ENCODE data around the gene CPA4. TPM values are rescaled to one million over a fixed set of nuclear protein-coding genes. Genes with fewer than 3 reads are reported as not detected.
"Not testable (repeated sequence)": the region's sequence is repeated elsewhere in the genome, so short reads cannot be mapped to it uniquely, and the experiment has no call there.

CPA4 gene
- total RNA-seq, 1 experiment from 2014 or later, result 3.1 TPM

DNA sequence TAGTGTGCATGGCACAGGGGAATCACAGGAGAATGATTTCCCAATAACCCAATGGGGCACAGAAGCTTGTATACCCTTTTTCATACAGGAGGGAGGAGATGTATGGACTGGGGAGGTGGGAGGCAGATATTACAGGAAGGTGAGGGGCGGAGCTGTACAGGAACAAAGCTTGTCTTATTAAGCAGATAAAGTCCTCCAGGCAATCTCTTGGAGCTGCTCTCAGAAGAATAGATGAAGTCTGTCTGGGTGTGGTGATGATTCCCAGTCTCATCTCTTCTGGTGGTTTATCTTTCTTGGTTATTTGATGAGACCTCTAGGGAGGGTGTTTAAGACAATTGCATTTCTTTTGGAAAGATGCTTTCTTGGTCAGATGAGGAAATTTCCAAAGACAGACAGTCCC, 26.6 kb downstream of the CPA4 start:
- intact Hi-C loops (cut with micrococcal nuclease; ENCODE audit: unreplicated experiment), result no loop called here
- Histone ChIP-seq H3K4me3 (ENCODE audit: low read depth in 2 of 2, low read length in 2 of 2) (no peak overlapping the region), H3K27ac (ENCODE audit: low read length) (no peak overlapping the region), H3K4me1 (ENCODE audit: control insufficient read depth, insufficient read depth, low read length) (no peaks in the 10 kb centered on the region), H3K9me3 (ENCODE audit: control insufficient read depth, insufficient read depth, low read depth, low read length) (no peaks in the 10 kb centered on the region), H3K36me3 (ENCODE audit: control insufficient read depth, insufficient read depth, low read length) (no peaks in the 10 kb centered on the region), H3K27me3 (ENCODE audit: control insufficient read depth, insufficient read depth, low read length) (no peaks in the 10 kb centered on the region)
- ChIA-PET POLR2A (no interaction called here), CTCF (no interaction called here)
- in situ Hi-C loops (cut with HindIII; ENCODE audit: low pct_unique_long_range_greater_than_20kb, low sequenced_read_pairs), result no loop called here
- no peak for TF ChIP-seq CTCF (IDR thresholded peaks at IDR 0.05)
- TF ChIP-seq REST (IDR thresholded peaks at IDR 0.05; ENCODE audit: insufficient read depth in 1 of 2, low read depth in 2 of 2, low read length in 1 of 2), result no peak
- TF ChIP-seq POLR2AphosphoS5 (IDR thresholded peaks at IDR 0.05; ENCODE audit: low read depth, low read length), result no peak
- TF ChIP-seq TCF7L2 (IDR thresholded peaks at IDR 0.05; ENCODE audit: low read depth, low read length), result no peak
- TF ChIP-seq SIN3A (IDR thresholded peaks at IDR 0.05; ENCODE audit: borderline replicate concordance, insufficient read depth, low read depth, low read length), result no peak
- no peak for DNase-seq (ENCODE audit: low read depth, low spot score)
- BruUV-seq (replicated peaks), result no TSS peak
- no peak for ATAC-seq

- H3K4me1 ChIP-seq (ENCODE audit: control insufficient read depth, insufficient read depth, low read length); H3K9me3 ChIP-seq (ENCODE audit: control insufficient read depth, insufficient read depth, low read depth, low read length); H3K27ac ChIP-seq (ENCODE audit: low read length); H3K36me3 ChIP-seq (ENCODE audit: control insufficient read depth, insufficient read depth, low read length); H3K4me3 ChIP-seq (ENCODE audit: low read depth in 2 of 2, low read length in 2 of 2); intact Hi-C loops (cut with micrococcal nuclease; ENCODE audit: unreplicated experiment); POLR2A ChIA-PET; DNase-seq (ENCODE audit: low read depth, low spot score); BruUV-seq (replicated peaks); H3K27me3 ChIP-seq (ENCODE audit: control insufficient read depth, insufficient read depth, low read length); CTCF ChIA-PET; ATAC-seq: not testable (repeated sequence)
- in situ Hi-C loops (cut with HindIII; ENCODE audit: low pct_unique_long_range_greater_than_20kb, low sequenced_read_pairs), result loop anchor here (10.0 kb wide), 1 partner anchor 233 kb away; no protein-coding TSS in a partner anchor
Measured at GRCh38 chr7:130321542-130322229, 28.7 kb downstream of the CPA4 start.

DNA sequence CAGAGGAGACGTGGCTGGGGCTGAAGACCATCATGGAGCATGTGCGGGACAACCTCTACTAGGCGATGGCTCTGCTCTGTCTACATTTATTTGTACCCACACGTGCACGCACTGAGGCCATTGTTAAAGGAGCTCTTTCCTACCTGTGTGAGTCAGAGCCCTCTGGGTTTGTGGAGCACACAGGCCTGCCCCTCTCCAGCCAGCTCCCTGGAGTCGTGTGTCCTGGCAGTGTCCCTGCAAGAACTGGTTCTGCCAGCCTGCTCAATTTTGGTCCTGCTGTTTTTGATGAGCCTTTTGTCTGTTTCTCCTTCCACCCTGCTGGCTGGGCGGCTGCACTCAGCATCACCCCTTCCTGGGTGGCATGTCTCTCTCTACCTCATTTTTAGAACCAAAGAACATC, 29.7 kb downstream of the CPA4 start:
- no peak for DNase-seq (ENCODE audit: low read depth, low spot score)
- in situ Hi-C loops (cut with HindIII; ENCODE audit: low pct_unique_long_range_greater_than_20kb, low sequenced_read_pairs) (loop anchor here (10.0 kb wide), 1 partner anchor 232 kb away; no protein-coding TSS in a partner anchor), intact Hi-C loops (cut with micrococcal nuclease; ENCODE audit: unreplicated experiment) (no loop called here)
- Histone ChIP-seq H3K4me3 (ENCODE audit: low read depth in 2 of 2, low read length in 2 of 2) (no peak overlapping the region), H3K27me3 (ENCODE audit: control insufficient read depth, insufficient read depth, low read length) (no peaks in the 10 kb centered on the region), H3K9me3 (ENCODE audit: control insufficient read depth, insufficient read depth, low read depth, low read length) (no peaks in the 10 kb centered on the region), H3K4me1 (ENCODE audit: control insufficient read depth, insufficient read depth, low read length) (no peaks in the 10 kb centered on the region), H3K27ac (ENCODE audit: low read length) (no peak overlapping the region), H3K36me3 (ENCODE audit: control insufficient read depth, insufficient read depth, low read length) (no peaks in the 10 kb centered on the region)
- no TSS peak for BruUV-seq (replicated peaks)
- CTCF ChIA-PET, result no interaction called here
- no peak for ATAC-seq
- no peak for TF ChIP-seq TCF7L2 (IDR thresholded peaks at IDR 0.05; ENCODE audit: low read depth, low read length)
- TF ChIP-seq POLR2AphosphoS5 (IDR thresholded peaks at IDR 0.05; ENCODE audit: low read depth, low read length), result no peak
- no peak for TF ChIP-seq REST (IDR thresholded peaks at IDR 0.05; ENCODE audit: insufficient read depth in 1 of 2, low read depth in 2 of 2, low read length in 1 of 2)
- TF ChIP-seq SIN3A (IDR thresholded peaks at IDR 0.05; ENCODE audit: borderline replicate concordance, insufficient read depth, low read depth, low read length), result no peak
- no peak for TF ChIP-seq CTCF (IDR thresholded peaks at IDR 0.05)
- POLR2A ChIA-PET, result no interaction called here
